Kidney epithelial cell (primary cell): ENCODE measurements around the gene CBFA2T2. TPM values are rescaled to one million over a fixed set of nuclear protein-coding genes. Genes with fewer than 3 reads are reported as not detected.
"Not testable (repeated sequence)": the region's sequence is repeated elsewhere in the genome, so short reads cannot be mapped to it uniquely, and the experiment has no call there.

Experiments used
- DNase-seq: peaks from one replicate; pipeline ENCODE4 v3.0.0-alpha.2; 2010; ENCODE audit warnings: low read depth
- H3K27me3 ChIP-seq: 2 replicates; pipeline ENCODE4 v1.6.0; 2011; ENCODE audit warnings: low read length; ENCODE audit not compliant: control insufficient read depth, insufficient read depth
- H3K36me3 ChIP-seq: 2 replicates; pipeline ENCODE4 v1.5.1; 2011; ENCODE audit warnings: low read length; ENCODE audit not compliant: control insufficient read depth, insufficient read depth
- H3K4me3 ChIP-seq: 2 replicates; pipeline ENCODE4 v1.5.1; 2011; ENCODE audit warnings: low read depth, mild to moderate bottlenecking, control low read depth, low read length
- CTCF ChIP-seq: IDR thresholded peaks from 2 replicates; pipeline ENCODE4 v1.5.1; 2011; ENCODE audit warnings: mild to moderate bottlenecking, moderate library complexity, low read length, control low read depth, inconsistent platforms; ENCODE audit not compliant: insufficient read depth, poor library complexity, severe bottlenecking
- total RNA-seq: library from RNA; depleted of rRNA; stranded (reverse); fragments of >200 nt; gene quantifications from 2 replicates; pipeline ENCODE4 v1.2.3, GENCODE V29; 2015

CBFA2T2 gene
- total RNA-seq, 1 donor from 2014 or later, result 13.4 TPM

GRCh38 chr20:33693289-33693688, 203.4 kb downstream of the CBFA2T2 start:
- DNase-seq, result no peak
- Histone ChIP-seq H3K27me3 (no peaks in the 10 kb centered on the region), H3K36me3 (no peaks in the 10 kb centered on the region), H3K4me3 (no peak overlapping the region)
- no peak for TF ChIP-seq CTCF

GRCh38 chr20:33693741-33694638, 204.1 kb downstream of the CBFA2T2 start:
- no peak for TF ChIP-seq CTCF
- Histone ChIP-seq H3K4me3 (no peak overlapping the region), H3K36me3 (no peaks in the 10 kb centered on the region), H3K27me3 (no peaks in the 10 kb centered on the region)
- no peak for DNase-seq

- no peak overlapping the region for H3K4me3 ChIP-seq
- DNase-seq, result no peak
- no peaks in the 10 kb centered on the region for H3K36me3 ChIP-seq
- no peak for TF ChIP-seq CTCF
- no peaks in the 10 kb centered on the region for H3K27me3 ChIP-seq
Measured at GRCh38 chr20:33694639-33695012, 204.7 kb downstream of the CBFA2T2 start.

- no peak for TF ChIP-seq CTCF
- Histone ChIP-seq H3K4me3 (no peak overlapping the region), H3K27me3 (no peaks in the 10 kb centered on the region), H3K36me3 (no peaks in the 10 kb centered on the region)
- DNase-seq, result no peak
Measured at GRCh38 chr20:33696448-33696847, 206.6 kb downstream of the CBFA2T2 start.

- H3K36me3 ChIP-seq, result no peaks in the 10 kb centered on the region
- no peak overlapping the region for H3K4me3 ChIP-seq
- DNase-seq, result no peak
- no peaks in the 10 kb centered on the region for H3K27me3 ChIP-seq
- no peak for TF ChIP-seq CTCF
Measured at GRCh38 chr20:33697129-33697528, 207.2 kb downstream of the CBFA2T2 start.

- not testable (repeated sequence) for H3K36me3 ChIP-seq, H3K27me3 ChIP-seq, H3K4me3 ChIP-seq, DNase-seq
Measured at GRCh38 chr20:33698966-33699365, 209.1 kb downstream of the CBFA2T2 start.

Other genes starting within 250 kb of the CBFA2T2 start
- not detected in 2 replicates for gene BPIFB1, start 206.9 kb upstream of the CBFA2T2 start, total RNA-seq
- 25.3 and 39.4 TPM in 2 replicates for gene CDK5RAP1, start 88.6 kb upstream of the CBFA2T2 start, total RNA-seq
- 13.7 and 15.1 TPM in 2 replicates for gene SNTA1, start 46.3 kb upstream of the CBFA2T2 start, total RNA-seq
- gene C20orf144, start 172.2 kb downstream of the CBFA2T2 start, total RNA-seq, result not detected in 2 replicates
- 3.1 and 3.6 TPM in 2 replicates for gene ACTL10, start 176.8 kb downstream of the CBFA2T2 start, total RNA-seq
- gene NECAB3, start 184.3 kb downstream of the CBFA2T2 start, total RNA-seq, result 17.5 and 20.6 TPM in 2 replicates
- 3.2 and 4.1 TPM in 2 replicates for gene E2F1, start 196.3 kb downstream of the CBFA2T2 start, total RNA-seq
- 3.9 and 8.1 TPM in 2 replicates for gene PXMP4, start 230.2 kb downstream of the CBFA2T2 start, total RNA-seq
- gene ZNF341, start 241.9 kb downstream of the CBFA2T2 start, total RNA-seq, result 1.2 and 2.3 TPM in 2 replicates